AG09309 (cell line): ENCODE data around the gene ANKRD36C.
A peak's percentile ranks its signal among the peaks of the same experiment; 100 is the strongest.
"Not testable (repeated sequence)": the region's sequence is repeated elsewhere in the genome, so short reads cannot be mapped to it uniquely, and the experiment has no call there.

Source experiments
- DNase-seq: peaks from one replicate; pipeline ENCODE4 v3.0.0-alpha.2; 2010; ENCODE audit warnings: low read depth
- H3K4me3 ChIP-seq: 2 replicates; pipeline ENCODE4 v1.5.1; 2011; ENCODE audit warnings: mild to moderate bottlenecking, low read depth, low read length, moderate library complexity; ENCODE audit not compliant: control insufficient read depth
- CTCF ChIP-seq: IDR thresholded peaks from 2 replicates; pipeline ENCODE4 v1.5.1; 2011; ENCODE audit warnings: mild to moderate bottlenecking, low read depth, low read length, inconsistent platforms; ENCODE audit not compliant: insufficient read depth, control insufficient read depth; ENCODE audit errors: missing control alignments

ANKRD36C gene

GRCh38 chr2:96012792-96013264, 21.2 kb upstream of the ANKRD36C start:
- not testable (repeated sequence) for H3K4me3 ChIP-seq, DNase-seq

GRCh38 chr2:96012086-96012791, 20.6 kb upstream of the ANKRD36C start:
- DNase-seq = not testable (repeated sequence)

GRCh38 chr2:96011129-96011455, 19.5 kb upstream of the ANKRD36C start:
- peak; percentile 22 for TF ChIP-seq CTCF
- H3K4me3 ChIP-seq, DNase-seq: not testable (repeated sequence)

More at GRCh38 chr2:96012086-96012791, 20.6 kb upstream of the ANKRD36C start:
- H3K4me3 ChIP-seq = not testable (repeated sequence)

GRCh38 chr2:96010320-96011128, 18.9 kb upstream of the ANKRD36C start:
- not testable (repeated sequence) for DNase-seq
- H3K4me3 ChIP-seq = peak overlapping the region; percentile 43

- H3K4me3 ChIP-seq = peak overlapping the region; percentile 43
- DNase-seq = not testable (repeated sequence)
Observed at GRCh38 chr2:96009833-96010232, 18.2 kb upstream of the ANKRD36C start.

- not testable (repeated sequence) for H3K4me3 ChIP-seq, DNase-seq
Observed at GRCh38 chr2:96008051-96008450, 16.4 kb upstream of the ANKRD36C start.

- not testable (repeated sequence) for DNase-seq, H3K4me3 ChIP-seq
Observed at GRCh38 chr2:96006248-96006647, 14.6 kb upstream of the ANKRD36C start.

- peak overlapping the region; percentile 51 for H3K4me3 ChIP-seq
- peak; percentile 5 for DNase-seq
Observed at GRCh38 chr2:95992520-95993272, 1.1 kb upstream of the ANKRD36C start.

GRCh38 chr2:95992102-95992501, 478 bp upstream of the ANKRD36C start:
- peak overlapping the region; percentile 51 for H3K4me3 ChIP-seq
- not testable (repeated sequence) for DNase-seq

GRCh38 chr2:95990884-95991283, 740 bp downstream of the ANKRD36C start:
- peak overlapping the region; percentile 39 for H3K4me3 ChIP-seq

GRCh38 chr2:95951662-95952061, 40.0 kb downstream of the ANKRD36C start:
- H3K4me3 ChIP-seq, DNase-seq: not testable (repeated sequence)

More at GRCh38 chr2:95990884-95991283, 740 bp downstream of the ANKRD36C start:
- DNase-seq = not testable (repeated sequence)

- H3K4me3 ChIP-seq, DNase-seq: not testable (repeated sequence)
Observed at GRCh38 chr2:95948039-95948438, 43.6 kb downstream of the ANKRD36C start.

GRCh38 chr2:95939947-95940346, 51.7 kb downstream of the ANKRD36C start:
- DNase-seq, H3K4me3 ChIP-seq: not testable (repeated sequence)

GRCh38 chr2:95930740-95931139, 60.9 kb downstream of the ANKRD36C start:
- not testable (repeated sequence) for DNase-seq, H3K4me3 ChIP-seq

- H3K4me3 ChIP-seq, DNase-seq: not testable (repeated sequence)
Observed at GRCh38 chr2:95917007-95917406, 74.6 kb downstream of the ANKRD36C start.

GRCh38 chr2:95915131-95915530, 76.5 kb downstream of the ANKRD36C start:
- H3K4me3 ChIP-seq, DNase-seq: not testable (repeated sequence)

- not testable (repeated sequence) for H3K4me3 ChIP-seq
- DNase-seq = peak; percentile 10
Observed at GRCh38 chr2:95911431-95911830, 80.2 kb downstream of the ANKRD36C start.
